Endothelial cell of umbilical vein (primary cell): ENCODE results near the gene TSNAX. TPM values are rescaled to one million over a fixed set of nuclear protein-coding genes. Genes with fewer than 3 reads are reported as not detected.

Source experiments
- BruUV-seq: library from RNA; stranded (reverse); fragments of 400-500 nt; replicated peaks from 2 replicates; lab custom pipeline; 2021; lab: Mats Ljungman, UMichigan
- CTCF ChIA-PET: fragments of 300-600, 350-600 bp; sonication (Branson Sonifier 250); formaldehyde crosslinking; loops from one replicate; lab custom pipeline; 2021; ENCODE audit warnings: antibody characterized with exemption, inconsistent platforms; lab: Charles Lee
- POLR2A ChIA-PET: fragments of 300-600, 350-600 bp; sonication (Branson Sonifier 250); formaldehyde crosslinking; loops from one replicate; lab custom pipeline; 2021; ENCODE audit warnings: antibody characterized with exemption, inconsistent platforms; lab: Charles Lee
- DNase-seq: peaks from one replicate; pipeline ENCODE4 v3.0.0-alpha.2; 2011; ENCODE audit warnings: low read depth, low spot score
- FAIRE-seq: peaks from 2 replicates; lab custom pipeline; 2011; peaks lifted over from hg19 to GRCh38; lab: Jason Lieb, UNC
- H2AFZ ChIP-seq: 2 replicates; pipeline ENCODE4 v1.6.0; 2012; ENCODE audit warnings: low read depth, low read length, control low read depth, inconsistent platforms
- H3K27ac ChIP-seq: 2 replicates; pipeline ENCODE4 v1.5.1; 2011; ENCODE audit warnings: low read depth, mild to moderate bottlenecking, control low read depth, low read length, moderate library complexity; ENCODE audit not compliant: insufficient read depth
- H3K27me3 ChIP-seq, 2 experiments: 2 replicates each; pipeline versions ENCODE4 v1.6.0 to v1.6.1; 2011; ENCODE audit warnings: low read length in 2 of 2, mixed read lengths in 1 of 2; ENCODE audit not compliant: control insufficient read depth in 2 of 2, insufficient read depth in 2 of 2
- H3K36me3 ChIP-seq, 2 experiments: 2 replicates in 1 of 2; 3 replicates in 1 of 2; pipeline ENCODE4 v1.5.1; 2011; ENCODE audit warnings: low read length in 2 of 2, mild to moderate bottlenecking in 1 of 2, moderate library complexity in 1 of 2; ENCODE audit not compliant: control insufficient read depth in 2 of 2, insufficient read depth in 2 of 2; ENCODE audit errors: extremely low read depth in 1 of 2
- H3K4me1 ChIP-seq: 3 replicates; pipeline ENCODE4 v1.5.1; 2011; ENCODE audit warnings: mild to moderate bottlenecking, low read length; ENCODE audit not compliant: control insufficient read depth, insufficient read depth; ENCODE audit errors: extremely low read depth
- H3K4me2 ChIP-seq: 2 replicates; pipeline ENCODE4 v1.6.1; 2011; ENCODE audit warnings: low read length, control low read depth, mixed read lengths; ENCODE audit not compliant: insufficient read depth
- H3K4me3 ChIP-seq, 3 experiments: fragments of 200-600 bp in 1 of 3; sonication (generic), shearing (Covaris generic) in 1 of 3; replicated peaks in 1 of 3; 2 replicates each; pipeline ENCODE4 v1.5.1; 2011 to 2016; ENCODE audit warnings: control low read depth in 3 of 3, low read length in 3 of 3, mild to moderate bottlenecking in 2 of 3, inconsistent platforms in 1 of 3, low read depth in 1 of 3, moderate library complexity in 1 of 3; ENCODE audit not compliant: insufficient read depth in 1 of 3
- H3K79me2 ChIP-seq: 2 replicates; pipeline ENCODE4 v1.6.0; 2012; ENCODE audit warnings: low read length, inconsistent platforms; ENCODE audit not compliant: control insufficient read depth, insufficient read depth
- H3K9ac ChIP-seq: replicated peaks from 2 replicates; pipeline ENCODE3; 2011; ENCODE audit warnings: low read length, control low read depth; ENCODE audit not compliant: insufficient read depth; ENCODE audit errors: extremely low read depth
- H3K9me1 ChIP-seq: replicated peaks from 3 replicates; pipeline ENCODE4 v1.6.0; 2011; ENCODE audit warnings: mild to moderate bottlenecking, low read length; ENCODE audit not compliant: control insufficient read depth, insufficient read depth; ENCODE audit errors: extremely low read depth
- H3K9me3 ChIP-seq: replicated peaks from 2 replicates; pipeline ENCODE4 v1.5.1; 2012; ENCODE audit warnings: low read length, inconsistent platforms; ENCODE audit not compliant: control insufficient read depth, insufficient read depth
- H4K20me1 ChIP-seq: replicated peaks from 2 replicates; pipeline ENCODE3; 2011; ENCODE audit warnings: mild to moderate bottlenecking, low read length; ENCODE audit not compliant: control insufficient read depth, insufficient read depth; ENCODE audit errors: extremely low read depth
- CTCF ChIP-seq, 2 donors: IDR thresholded peaks; 1 replicate in 1 of 2; 2 replicates in 1 of 2; pipeline ENCODE4 v1.5.1; 2011; ENCODE audit warnings: low read length in 2 of 2, mild to moderate bottlenecking in 2 of 2, moderate library complexity in 2 of 2, control low read depth in 1 of 2, inconsistent platforms in 1 of 2, low read depth in 1 of 2; ENCODE audit not compliant: insufficient read depth in 1 of 2; ENCODE audit errors: extremely low read depth in 1 of 2
- EZH2 ChIP-seq: IDR thresholded peaks from 2 replicates; pipeline ENCODE4 v1.6.1; 2012; ENCODE audit warnings: borderline replicate concordance, low read depth, mild to moderate bottlenecking, moderate library complexity, low read length, inconsistent platforms; ENCODE audit not compliant: severe bottlenecking
- FOS ChIP-seq: IDR thresholded peaks from 2 replicates; pipeline ENCODE4 v1.6.1; 2011; ENCODE audit warnings: mild to moderate bottlenecking, low read length, moderate library complexity, borderline replicate concordance; ENCODE audit not compliant: insufficient read depth
- MAX ChIP-seq: IDR thresholded peaks from 2 replicates; pipeline ENCODE4 v1.6.1; 2011; ENCODE audit not compliant: insufficient read depth, insufficient read length
- MYC ChIP-seq: IDR thresholded peaks from one replicate; pipeline ENCODE4 v1.6.1; 2011; ENCODE audit warnings: mild to moderate bottlenecking, low read depth, low read length
- POLR2A ChIP-seq: IDR thresholded peaks from 2 replicates; pipeline ENCODE4 v1.6.1; 2012; ENCODE audit warnings: low read depth, mild to moderate bottlenecking, control low read depth, low read length
- POLR2AphosphoS5 ChIP-seq: IDR thresholded peaks from 2 replicates; pipeline ENCODE4 v1.6.1; 2012; ENCODE audit warnings: low read depth, mild to moderate bottlenecking, control low read depth, low read length, moderate library complexity; ENCODE audit not compliant: insufficient read depth
- dilution Hi-C: fragments of 300-500 bp; cut with MboI; formaldehyde crosslinking; loops from one replicate; pipeline ENCODE4 v1.15.0; 2019; ENCODE audit warnings: low sequenced_read_pairs; ENCODE audit not compliant: extremely low pct_ligation_motif_present
- intact Hi-C: fragments of 100-400 bp; cut with micrococcal nuclease; formaldehyde crosslinking; loops from one replicate; pipeline ENCODE4 v1.10.0; 2022
- polyA plus RNA-seq, 4 experiments: library from polyadenylated mRNA; depleted of rRNA in 3 of 4; stranded (reverse) in 3 of 4; unstranded in 1 of 4; fragments of >200 nt; gene quantifications; 2 replicates each; pipeline versions ENCODE4 v1.2.1 to v1.2.3, GENCODE V29; 2011 to 2012; ENCODE audit warnings: missing spikeins in 1 of 4
- total RNA-seq: library from RNA; stranded (reverse); gene quantifications from 2 replicates; pipeline ENCODE4 v1.2.3, GENCODE V29; 2021

Gene TSNAX
- total and polyA plus RNA-seq, 2 donors (not counting 3 experiments of a cell fraction or from before 2014, with no cell fraction given) = 6.3 to 26.3 TPM

- no peak overlapping the region for H2AFZ ChIP-seq
- H3K4me1 ChIP-seq = no peaks in the 10 kb centered on the region
- no peaks in the 10 kb centered on the region for H3K9me1 ChIP-seq
- no TSS peak for BruUV-seq
- FAIRE-seq (no peak), DNase-seq (no peak)
- dilution Hi-C loops = no loop called here
- H3K4me2 ChIP-seq = no peak overlapping the region
- CTCF ChIA-PET = interaction anchor here (1.8 kb wide), 1 partner anchor 239 kb away, joined by 6 read pairs; no protein-coding TSS in a partner anchor
- TF ChIP-seq EZH2 = no peak
- TF ChIP-seq FOS = no peak
- no peak for TF ChIP-seq MAX
- no peak for TF ChIP-seq POLR2AphosphoS5
- TF ChIP-seq CTCF (IDR thresholded peaks at IDR 0.05; ENCODE audit: extremely low read depth in 1 of 2, insufficient read depth in 1 of 2, low read depth in 1 of 2, low read length in 2 of 2) = no peak
- no peak for TF ChIP-seq MYC
- no peak for TF ChIP-seq POLR2A
- intact Hi-C loops = no loop called here
- no peaks in the 10 kb centered on the region for H3K79me2 ChIP-seq
- no peaks in the 10 kb centered on the region for H3K36me3 ChIP-seq
- H3K9ac ChIP-seq = no peak overlapping the region
- no peak overlapping the region for H3K4me3 ChIP-seq
- H4K20me1 ChIP-seq = no peaks in the 10 kb centered on the region
- POLR2A ChIA-PET = no interaction called here
- no peaks in the 10 kb centered on the region for H3K9me3 ChIP-seq
- no peak overlapping the region for H3K27ac ChIP-seq
- H3K27me3 ChIP-seq = no peaks in the 10 kb centered on the region
Measured at GRCh38 chr1:231596337-231596791, 67.9 kb downstream of the TSNAX start.
